Right forelimb (tissue), 1 donor: ENCODE data around the gene UBA3.

Source experiments
- DNase-seq: peaks from one replicate; pipeline ENCODE4 v3.0.0-alpha.2; 2018

The UBA3 gene

GRCh38 chr3:69065318-69065964 is 14.7 kb downstream of the UBA3 start:
- DNase-seq: no peak

- DNase-seq: no peak
These were observed 16.5 kb downstream of the UBA3 start for GRCh38 chr3:69063636-69064035.

- no peak for DNase-seq
These were observed 20.5 kb downstream of the UBA3 start for GRCh38 chr3:69059688-69060087.

- no peak for DNase-seq
These were observed 21.3 kb downstream of the UBA3 start for GRCh38 chr3:69058947-69059224.

GRCh38 chr3:69058180-69058946 is 21.8 kb downstream of the UBA3 start:
- DNase-seq: no peak

- DNase-seq: no peak
These were observed 27.7 kb downstream of the UBA3 start for GRCh38 chr3:69052472-69052898.

- peak; percentile 98 for DNase-seq
These were observed 28.3 kb downstream of the UBA3 start, which contains the start of gene TMF1 for GRCh38 chr3:69051756-69052471. TSS of gene TMF1 (minus strand) at chr3:69052333. CDS start at chr3:69052086, 247 bp downstream.

GRCh38 chr3:69048990-69049389 is 31.2 kb downstream of the UBA3 start:
- no peak for DNase-seq

GRCh38 chr3:69044608-69045007 is 35.6 kb downstream of the UBA3 start:
- DNase-seq: no peak

GRCh38 chr3:69033470-69033869 is 46.7 kb downstream of the UBA3 start:
- DNase-seq: no peak

GRCh38 chr3:69032737-69033136 is 47.4 kb downstream of the UBA3 start:
- DNase-seq: no peak

- no peak for DNase-seq
These were observed 48.0 kb downstream of the UBA3 start for GRCh38 chr3:69032142-69032541.

- no peak for DNase-seq
These were observed 48.5 kb downstream of the UBA3 start for GRCh38 chr3:69031635-69032034.

- no peak for DNase-seq
These were observed 59.3 kb downstream of the UBA3 start for GRCh38 chr3:69020857-69021256.

GRCh38 chr3:69020424-69020823 is 59.7 kb downstream of the UBA3 start:
- no peak for DNase-seq

- no peak for DNase-seq
These were observed 63.3 kb downstream of the UBA3 start for GRCh38 chr3:69016901-69017300.

- no peak for DNase-seq
These were observed 64.1 kb downstream of the UBA3 start for GRCh38 chr3:69016102-69016501.

GRCh38 chr3:69014022-69014580 is 66.1 kb downstream of the UBA3 start:
- DNase-seq: no peak

- peak; percentile 91 for DNase-seq
These were observed 66.7 kb downstream of the UBA3 start, which contains the start of gene EOGT for GRCh38 chr3:69013253-69014021. TSS of gene EOGT (minus strand) at chr3:69013684. CDS start at chr3:69009846, 3,838 bp downstream.

GRCh38 chr3:69012800-69013252 is 67.3 kb downstream of the UBA3 start:
- peak; percentile 74 for DNase-seq

- peak; percentile 64 for DNase-seq
These were observed 67.9 kb downstream of the UBA3 start for GRCh38 chr3:69012100-69012799.
